22Rv1 (cell line): ENCODE results near the gene C1GALT1.
A peak's percentile ranks its signal among the peaks of the same experiment; 100 is the strongest.

ENCODE experiments used
- H3K27ac ChIP-seq: fragments of 450-650 bp; 2 replicates; pipeline ENCODE4 v1.5.1; 2017
- CTCF ChIP-seq: fragments of 450-650 bp; IDR thresholded peaks from 2 replicates; pipeline ENCODE4 v1.5.1; 2017; ENCODE audit warnings: mild to moderate bottlenecking
- ZFX ChIP-seq: fragments of 450-650 bp; IDR thresholded peaks from 2 replicates; pipeline ENCODE4 v1.6.1; 2017; ENCODE audit warnings: antibody characterized with exemption, borderline replicate concordance

The C1GALT1 gene

DNA sequence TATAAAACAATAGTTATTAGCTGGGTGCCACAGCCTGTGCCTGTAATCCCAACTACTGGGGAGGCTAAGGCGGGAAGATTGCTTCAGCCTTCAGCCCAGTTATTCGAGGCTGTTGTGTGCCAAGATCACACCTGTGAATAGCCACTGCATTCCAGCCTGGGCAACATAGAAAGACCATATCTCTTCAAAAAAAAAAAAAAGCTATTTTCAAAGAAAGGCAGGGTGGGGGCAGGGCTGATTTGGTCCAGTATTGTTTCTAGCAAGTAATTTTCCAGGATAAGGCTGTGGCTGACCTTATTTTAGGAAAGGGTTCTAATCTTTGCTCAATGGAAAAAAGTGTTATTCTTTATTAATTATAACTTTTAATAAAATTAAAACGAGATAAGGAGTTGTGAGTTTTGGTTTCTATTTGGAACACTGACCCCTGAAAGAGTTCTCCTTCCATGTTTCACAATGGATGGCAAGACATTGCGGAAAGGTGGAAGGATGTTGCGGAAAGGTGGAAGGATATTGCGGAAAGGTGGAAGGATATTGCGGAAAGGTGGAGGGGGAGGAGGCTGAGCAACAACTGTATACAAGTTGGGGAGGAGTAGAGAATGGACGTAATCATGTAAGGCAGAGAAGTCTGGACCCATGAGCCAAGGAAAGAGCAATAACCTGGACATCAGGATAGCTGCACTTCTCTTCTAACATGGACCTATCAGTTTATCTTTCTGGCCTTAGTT, 1.5 kb upstream of the C1GALT1 start:
- TF ChIP-seq CTCF (no peak), ZFX (no peak)
- H3K27ac ChIP-seq: peak overlapping the region; percentile 92

- peak overlapping the region; percentile 92 for H3K27ac ChIP-seq
- no peak for TF ChIP-seq CTCF
These were observed 707 bp upstream of the C1GALT1 start for GRCh38 chr7:7181519-7182155.

DNA sequence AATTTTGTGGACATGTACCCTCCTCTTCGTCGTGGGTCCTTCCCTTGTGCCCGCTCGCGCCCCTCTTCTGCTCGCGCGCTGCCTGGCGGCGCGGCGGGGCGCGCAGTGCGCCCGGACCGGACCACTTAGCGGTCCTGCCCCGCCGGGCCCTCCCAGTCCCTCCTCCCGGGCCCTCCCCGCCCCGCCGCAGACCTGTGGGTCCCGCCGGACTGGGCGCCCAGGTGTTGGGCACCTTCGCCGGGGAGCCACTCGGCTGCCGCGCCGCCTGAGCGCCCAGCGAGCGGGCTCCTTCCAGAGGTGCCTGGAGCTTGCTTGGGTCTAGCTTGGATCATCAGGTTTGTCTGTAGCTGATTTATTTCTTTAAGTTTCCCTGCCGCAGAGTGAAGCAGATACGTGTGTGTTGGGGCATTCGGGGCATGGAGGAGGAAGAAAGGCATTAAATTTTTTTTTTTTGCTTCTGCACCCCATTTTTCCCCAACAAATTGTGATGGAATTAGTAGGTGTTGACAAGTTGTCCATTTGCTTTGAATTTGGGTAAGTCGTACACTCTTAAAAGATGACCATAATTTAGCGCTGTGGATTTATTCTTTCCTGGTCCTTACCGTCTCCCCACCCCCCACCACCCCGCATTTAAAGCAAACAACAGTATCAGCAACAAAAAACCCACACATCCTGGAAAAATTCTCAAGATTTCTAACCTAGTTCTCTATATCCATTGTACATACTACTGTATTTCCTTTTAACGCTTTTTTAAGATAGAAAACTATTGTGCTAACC, 905 bp downstream of the C1GALT1 start:
- no peak for TF ChIP-seq ZFX
- no peak for TF ChIP-seq CTCF
- peak overlapping the region; percentile 92 for H3K27ac ChIP-seq

DNA sequence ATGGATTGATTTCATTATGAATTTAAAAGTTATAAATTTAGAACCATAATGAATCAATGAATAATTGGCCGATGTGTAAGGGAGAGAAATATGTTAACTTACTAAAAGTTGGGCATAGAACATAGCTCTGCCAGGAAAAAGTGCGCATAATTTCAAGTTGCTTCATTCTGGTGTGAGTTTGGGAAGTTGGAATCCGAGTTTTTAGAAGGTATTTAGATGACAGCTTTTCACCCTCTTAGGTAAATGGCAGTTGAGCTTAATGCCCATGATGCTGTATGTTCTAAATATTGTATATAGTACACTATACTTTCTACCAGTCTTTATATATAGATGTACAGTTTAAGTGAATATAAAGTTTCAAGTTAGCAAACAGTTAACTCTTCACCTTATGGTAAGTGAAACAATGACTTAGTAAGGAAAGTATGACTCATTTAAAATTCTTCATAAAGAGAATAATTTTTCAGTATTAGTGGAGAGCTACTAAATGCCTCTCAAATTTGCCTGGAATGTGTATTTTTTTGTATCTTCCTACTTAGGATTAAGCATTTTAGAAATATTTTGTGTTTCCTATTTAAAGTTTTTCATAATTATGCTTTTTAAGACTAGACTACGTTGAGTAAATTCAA, 1.6 kb downstream of the C1GALT1 start:
- TF ChIP-seq CTCF (no peak), ZFX (no peak)
- no peak overlapping the region for H3K27ac ChIP-seq

- no peak overlapping the region for H3K27ac ChIP-seq
- TF ChIP-seq CTCF (no peak), ZFX (no peak)
These were observed 3.1 kb downstream of the C1GALT1 start for GRCh38 chr7:7185371-7185989.

DNA sequence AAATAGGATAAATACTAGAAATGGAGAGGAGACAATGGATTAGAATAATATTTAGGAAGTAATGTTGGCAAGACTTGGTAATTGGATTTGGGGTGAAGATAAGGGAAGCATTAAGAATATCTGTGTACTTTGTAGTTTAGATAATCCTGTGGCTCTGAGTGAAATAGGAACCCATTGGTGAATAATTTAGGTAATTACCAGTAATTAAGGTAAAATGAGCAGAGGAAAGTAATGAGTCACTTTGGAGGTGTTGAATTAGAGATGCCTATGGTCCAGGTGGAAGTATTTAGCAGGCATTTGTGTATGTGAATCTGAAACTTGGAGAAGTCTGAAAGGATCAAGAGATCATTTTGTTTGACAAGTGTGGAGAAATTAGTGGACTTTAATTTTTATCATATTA, 5.7 kb downstream of the C1GALT1 start:
- TF ChIP-seq ZFX: no peak
- H3K27ac ChIP-seq: no peak overlapping the region

- no peak overlapping the region for H3K27ac ChIP-seq
- TF ChIP-seq CTCF: no peak
- no peak for TF ChIP-seq ZFX
These were observed 6.4 kb downstream of the C1GALT1 start for GRCh38 chr7:7188742-7189141.
